DMS153 treated with DMSO at 0.1 percent for 48 hours (cell line): ENCODE results near the gene NPHP1.
"Not testable (repeated sequence)": the region's sequence is repeated elsewhere in the genome, so short reads cannot be mapped to it uniquely, and the experiment has no call there.

Source experiments
- DNase-seq: peaks from one replicate; lab custom pipeline; 2025; ENCODE audit not compliant: unreplicated experiment; lab: John Stamatoyannopoulos, UW

The NPHP1 gene

GRCh38 chr2:110131166-110131565, 73.6 kb downstream of the NPHP1 start:
- no peak for DNase-seq

- no peak for DNase-seq
Measured at GRCh38 chr2:110130757-110131156, 74.1 kb downstream of the NPHP1 start.

- no peak for DNase-seq
Measured at GRCh38 chr2:110126906-110127305, 77.9 kb downstream of the NPHP1 start.

DNA sequence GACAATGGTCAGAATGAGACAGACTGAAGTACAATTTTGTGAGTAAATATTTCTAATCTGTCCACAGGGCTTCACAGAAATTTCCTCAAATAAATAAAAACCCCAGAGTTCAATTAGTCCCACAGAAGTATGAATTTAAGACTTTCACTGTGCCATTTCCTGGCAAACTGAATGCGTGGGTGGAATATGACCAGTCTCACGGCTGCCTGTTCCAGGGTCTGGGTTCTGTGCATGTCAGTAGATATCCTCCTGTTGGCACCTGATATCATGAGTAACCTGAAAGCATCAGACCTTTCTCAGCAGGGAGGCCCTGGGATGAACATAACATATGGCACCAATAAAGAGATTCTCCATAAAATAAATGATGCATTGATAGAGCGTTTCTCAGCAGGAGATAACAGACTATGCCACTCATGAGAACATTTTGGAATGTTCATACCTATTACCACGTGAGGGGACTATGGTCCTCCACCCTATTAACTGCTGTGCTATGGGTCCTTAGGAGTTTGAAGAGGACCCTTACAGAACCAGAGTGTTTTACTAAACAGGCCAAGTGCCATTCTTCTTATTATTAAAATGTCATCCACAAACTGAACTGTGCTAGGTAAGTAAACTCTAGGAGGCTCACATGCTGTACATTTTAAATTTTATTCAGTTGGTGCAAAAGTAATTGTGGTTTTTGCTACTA, 78.6 kb downstream of the NPHP1 start:
- no peak for DNase-seq

DNA sequence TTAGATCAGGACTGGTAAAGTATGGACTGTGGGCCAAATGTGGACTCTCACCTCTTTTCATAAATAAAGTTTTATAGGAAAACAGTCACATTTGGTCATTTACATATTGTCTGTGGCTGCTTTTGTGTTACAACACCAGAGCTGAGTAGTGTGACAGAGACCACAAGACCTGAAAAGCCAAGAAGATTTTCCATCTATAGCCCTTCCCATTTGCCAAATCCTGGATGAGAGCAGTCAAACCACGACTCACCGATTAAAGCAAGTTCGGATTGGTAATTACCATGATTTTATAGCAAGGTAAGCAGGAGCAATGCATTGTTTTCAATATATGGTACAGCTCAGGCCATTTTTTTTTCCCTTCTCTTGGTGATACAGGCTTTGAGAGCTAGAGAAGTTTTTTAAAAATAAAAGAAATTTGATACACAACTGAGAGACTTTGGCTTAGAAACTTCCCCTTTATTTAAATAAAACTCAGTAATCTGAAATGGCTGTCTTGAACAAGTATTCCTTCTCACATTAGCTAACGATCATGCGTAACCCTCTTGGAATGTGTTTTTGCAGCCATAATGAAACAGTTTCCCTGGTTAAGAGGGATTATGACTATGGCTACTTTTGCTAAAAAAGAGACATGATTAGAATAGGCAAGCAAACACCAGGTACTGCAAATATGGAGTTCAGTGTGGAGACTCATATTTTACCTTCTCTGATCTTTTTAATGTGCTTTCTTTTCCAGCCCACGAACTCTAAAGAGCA, 79.7 kb downstream of the NPHP1 start:
- DNase-seq: no peak

GRCh38 chr2:110124038-110124825, 80.6 kb downstream of the NPHP1 start:
- no peak for DNase-seq

GRCh38 chr2:110121592-110121991, 83.2 kb downstream of the NPHP1 start:
- DNase-seq: no peak

- DNase-seq: no peak
Measured at GRCh38 chr2:110121052-110121334, 83.8 kb downstream of the NPHP1 start.

DNA sequence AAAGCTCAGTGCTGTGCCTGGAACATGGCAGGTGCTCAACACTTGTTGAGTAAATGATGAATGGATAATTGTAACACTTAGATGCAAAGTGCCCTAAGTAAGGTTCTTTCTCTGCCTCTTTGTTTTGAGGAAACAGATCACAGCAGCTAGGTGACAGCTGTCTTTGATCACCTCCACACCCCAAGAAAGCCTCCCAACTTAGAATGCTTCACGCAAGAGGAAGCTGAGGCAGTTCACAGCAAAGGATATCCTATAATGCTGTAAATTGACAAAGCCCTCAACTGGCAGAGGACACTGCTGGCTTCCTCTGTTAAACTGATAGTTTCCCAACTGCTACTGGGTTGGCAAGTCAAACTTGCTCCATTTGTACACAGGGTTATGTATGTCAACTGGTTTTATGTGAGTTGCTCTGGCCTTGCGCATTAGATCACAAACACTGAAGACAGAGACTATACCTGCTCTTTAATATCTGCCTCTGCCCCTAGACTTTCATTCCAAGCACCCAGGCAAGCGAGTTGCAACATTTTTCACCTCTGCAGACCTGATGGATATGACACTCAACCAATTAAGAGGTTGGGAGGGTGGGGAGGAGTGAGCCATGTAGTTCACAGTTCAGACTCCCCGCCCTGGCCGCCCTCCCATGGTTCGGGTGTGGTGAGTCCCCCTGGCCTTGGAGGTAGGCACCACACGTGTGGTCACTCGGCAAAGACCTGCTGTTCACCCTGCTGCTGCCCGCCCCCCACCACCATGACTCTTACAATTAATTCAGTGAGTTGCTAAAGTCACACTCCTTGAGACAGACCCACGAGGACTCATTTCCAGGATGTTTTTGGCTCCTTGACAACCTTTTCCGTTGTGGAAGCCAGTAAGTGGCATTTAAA, 84.4 kb downstream of the NPHP1 start:
- DNase-seq: no peak

GRCh38 chr2:110116033-110116710, 88.6 kb downstream of the NPHP1 start:
- DNase-seq: no peak

- peak; percentile 11 for DNase-seq
Measured at GRCh38 chr2:110115291-110116032, 89.4 kb downstream of the NPHP1 start, which contains the start of gene MALL. Gene MALL, minus strand, starts transcription at chr2:110115822. Its CDS starts 30 bp downstream, at chr2:110115792.

GRCh38 chr2:110114831-110115255, 90.0 kb downstream of the NPHP1 start:
- DNase-seq: peak; percentile 66

- DNase-seq: peak; percentile 67
Measured at GRCh38 chr2:110113961-110114591, 90.7 kb downstream of the NPHP1 start.

GRCh38 chr2:110108291-110108690, 96.5 kb downstream of the NPHP1 start:
- not testable (repeated sequence) for DNase-seq

DNA sequence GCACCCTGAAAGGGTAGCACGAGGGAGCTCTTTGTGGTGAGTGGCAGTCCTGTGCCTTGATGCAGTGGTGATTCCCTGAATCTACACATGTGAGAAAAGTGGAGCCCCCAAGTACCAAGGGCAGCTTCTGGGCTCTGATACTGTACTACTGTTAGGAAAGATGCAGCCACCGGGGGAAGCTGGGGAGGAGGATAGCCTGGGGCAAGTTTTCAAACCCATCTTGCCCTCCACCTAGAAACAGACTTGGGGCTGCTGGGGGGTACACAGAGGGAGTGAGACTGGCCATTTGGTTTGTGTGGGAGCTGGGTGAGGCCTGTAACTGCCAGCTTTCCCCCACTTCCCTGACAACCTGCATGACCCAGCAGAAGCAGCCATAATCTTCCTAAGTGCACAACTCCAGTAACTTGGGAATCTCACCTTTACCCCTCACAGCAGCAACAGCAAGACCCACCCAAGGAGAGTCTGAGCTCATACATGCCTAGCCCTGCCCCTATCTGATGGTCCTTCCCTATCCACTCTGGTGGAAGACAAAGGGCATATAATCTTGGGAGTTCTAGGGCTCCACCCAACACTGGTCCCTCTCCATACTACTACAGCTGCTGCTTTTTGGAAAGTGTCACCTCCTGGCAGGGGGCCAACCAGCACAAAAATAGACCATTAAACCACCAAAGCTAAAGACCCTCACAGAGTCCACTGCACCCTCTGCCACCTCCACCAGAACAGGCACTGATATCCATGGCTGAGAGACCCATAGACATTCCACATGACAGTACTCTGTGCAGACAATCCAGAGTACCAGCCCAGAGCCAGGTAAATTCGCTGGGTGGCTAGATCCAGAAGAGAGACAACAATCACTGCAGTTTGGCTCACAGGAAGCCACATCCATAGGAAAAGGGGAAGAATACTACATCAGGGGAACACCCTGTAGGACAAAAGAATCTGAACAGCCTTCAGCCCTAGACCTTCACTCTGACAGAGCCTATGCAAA, 97.4 kb downstream of the NPHP1 start:
- no peak for DNase-seq

DNA sequence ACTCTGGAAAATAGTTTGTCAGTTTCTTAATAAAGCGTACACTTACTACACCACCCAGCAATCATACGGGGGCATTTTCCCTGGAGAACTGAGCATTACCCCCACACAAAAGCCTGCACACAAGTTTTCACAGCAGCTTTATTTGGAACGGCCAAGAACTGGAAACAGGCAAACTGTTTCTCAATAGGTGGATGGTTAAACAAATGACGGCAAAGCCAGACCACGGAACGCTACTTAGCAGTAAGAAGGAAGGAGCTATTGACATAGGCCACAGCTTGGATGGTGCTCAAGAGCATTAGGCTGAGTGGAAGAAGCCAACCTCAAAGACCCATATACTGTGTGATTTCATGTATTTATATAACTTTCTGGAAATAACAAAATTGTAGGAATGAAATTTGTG, 98.2 kb downstream of the NPHP1 start:
- DNase-seq: peak; percentile 11

GRCh38 chr2:110105608-110106467, 99.0 kb downstream of the NPHP1 start:
- peak; percentile 70 for DNase-seq
